ENCODE data around the gene NGEF. TPM values are rescaled to one million over a fixed set of nuclear protein-coding genes. Genes with fewer than 3 reads are reported as not detected.

The NGEF gene
- total and polyA plus RNA-seq, 8 donors: 0.26 to 3.6 (median 1.4) TPM

GRCh38 chr2:233060501-233060979, 47.5 kb upstream of the NGEF start:
- H3K9me3 ChIP-seq: no peaks in the 10 kb centered on the region
- intact Hi-C loops (cut with DNase I): no loop called here
- peaks cover 0 to 55% of the 10 kb centered on the region in 2 donors for H3K4me1 ChIP-seq
- ATAC-seq (peak; percentile 3), DNase-seq (no peak)
- H3K27ac ChIP-seq: peak overlapping the region; percentile 81 to 91
- no peaks in the 10 kb centered on the region for H3K27me3 ChIP-seq
- no peaks in the 10 kb centered on the region for H3K36me3 ChIP-seq
- H3K4me3 ChIP-seq: peak overlapping the region; percentile 28 to 55
- TF ChIP-seq, protein P1, sequence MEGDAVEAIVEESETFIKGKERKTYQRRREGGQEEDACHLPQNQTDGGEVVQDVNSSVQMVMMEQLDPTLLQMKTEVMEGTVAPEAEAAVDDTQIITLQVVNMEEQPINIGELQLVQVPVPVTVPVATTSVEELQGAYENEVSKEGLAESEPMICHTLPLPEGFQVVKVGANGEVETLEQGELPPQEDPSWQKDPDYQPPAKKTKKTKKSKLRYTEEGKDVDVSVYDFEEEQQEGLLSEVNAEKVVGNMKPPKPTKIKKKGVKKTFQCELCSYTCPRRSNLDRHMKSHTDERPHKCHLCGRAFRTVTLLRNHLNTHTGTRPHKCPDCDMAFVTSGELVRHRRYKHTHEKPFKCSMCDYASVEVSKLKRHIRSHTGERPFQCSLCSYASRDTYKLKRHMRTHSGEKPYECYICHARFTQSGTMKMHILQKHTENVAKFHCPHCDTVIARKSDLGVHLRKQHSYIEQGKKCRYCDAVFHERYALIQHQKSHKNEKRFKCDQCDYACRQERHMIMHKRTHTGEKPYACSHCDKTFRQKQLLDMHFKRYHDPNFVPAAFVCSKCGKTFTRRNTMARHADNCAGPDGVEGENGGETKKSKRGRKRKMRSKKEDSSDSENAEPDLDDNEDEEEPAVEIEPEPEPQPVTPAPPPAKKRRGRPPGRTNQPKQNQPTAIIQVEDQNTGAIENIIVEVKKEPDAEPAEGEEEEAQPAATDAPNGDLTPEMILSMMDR (IDR thresholded peaks at IDR 0.05): no peak

DNA sequence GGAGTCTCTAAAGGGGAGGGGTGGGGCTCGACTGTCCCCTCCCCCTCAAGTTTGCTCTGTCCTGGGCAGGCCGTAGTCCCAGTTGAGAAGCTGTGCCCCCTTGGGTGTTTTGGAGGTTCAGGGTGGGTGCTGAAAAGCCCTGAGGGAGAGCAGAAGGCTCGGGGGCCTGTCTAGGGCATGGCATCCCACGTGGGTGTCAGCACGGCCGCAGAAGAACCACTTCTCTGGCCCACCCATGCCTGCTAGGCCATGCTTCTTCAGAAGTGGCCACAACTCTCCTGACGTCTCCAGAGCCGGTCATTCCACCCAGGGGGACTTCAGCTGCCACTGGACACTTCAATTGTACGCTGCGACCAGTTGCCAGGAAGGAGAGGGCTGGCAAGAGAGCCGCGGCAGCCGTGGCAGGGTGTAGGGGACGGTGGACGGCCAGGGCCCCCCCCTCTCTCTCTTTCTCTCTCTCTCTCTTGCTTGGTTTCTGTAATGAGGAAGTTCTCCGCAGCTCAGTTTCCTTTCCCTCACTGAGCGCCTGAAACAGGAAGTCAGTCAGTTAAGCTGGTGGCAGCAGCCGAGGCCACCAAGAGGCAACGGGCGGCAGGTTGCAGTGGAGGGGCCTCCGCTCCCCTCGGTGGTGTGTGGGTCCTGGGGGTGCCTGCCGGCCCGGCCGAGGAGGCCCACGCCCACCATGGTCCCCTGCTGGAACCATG, 46.9 kb upstream of the NGEF start, which contains the start of gene INPP5D:
Gene INPP5D (plus strand): TSS at position 546 of the 704 bp plus-strand sequence. CDS start 137 bp downstream, at position 683.
- H3K27ac ChIP-seq: peak within 1 kb of the TSS; percentile 81 to 91
- TF ChIP-seq, protein P1 (IDR thresholded peaks at IDR 0.05): no peak
- peak within 1 kb of the TSS; percentile 28 to 55 for H3K4me3 ChIP-seq
- DNase-seq (peak in 2 of 4 donors; percentile 74 to 89), ATAC-seq (peak; percentile 66)
- no peaks in the 10 kb centered on the region for H3K27me3 ChIP-seq
- no peaks in the 10 kb centered on the region for H3K9me3 ChIP-seq
- H3K4me1 ChIP-seq: peaks cover 0 to 49% of the 10 kb centered on the region in 2 donors
- no peaks in the 10 kb centered on the region for H3K36me3 ChIP-seq
- intact Hi-C loops (cut with DNase I): no loop called here

DNA sequence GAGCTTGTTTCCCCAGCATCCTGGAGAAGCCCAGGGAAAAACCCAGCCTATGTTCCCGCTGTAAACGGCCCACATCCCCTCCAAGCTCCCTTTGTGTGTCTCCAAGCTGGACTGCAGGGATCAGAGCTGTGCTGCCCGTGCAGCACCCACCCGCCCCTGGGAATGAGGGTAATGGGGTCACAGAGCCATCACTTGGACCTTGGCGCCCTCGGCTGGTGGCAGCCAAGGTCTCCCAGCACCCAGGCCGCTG, 46.4 kb upstream of the NGEF start:
- H3K4me3 ChIP-seq: peak overlapping the region in 1 of 2 donors; percentile 55
- no peak for DNase-seq

GRCh38 chr2:233058717-233059546, 45.9 kb upstream of the NGEF start:
- no peaks in the 10 kb centered on the region for H3K36me3 ChIP-seq
- H3K4me1 ChIP-seq: peaks cover 6 to 44% of the 10 kb centered on the region in 2 donors
- H3K27me3 ChIP-seq: no peaks in the 10 kb centered on the region
- no peak for ATAC-seq
- H3K9me3 ChIP-seq: no peaks in the 10 kb centered on the region
- intact Hi-C loops (cut with DNase I): no loop called here
- no peak for DNase-seq
- H3K27ac ChIP-seq: peak overlapping the region in 1 of 2 donors; percentile 91
- TF ChIP-seq, protein P1 (IDR thresholded peaks at IDR 0.05): no peak
- H3K4me3 ChIP-seq: no peak overlapping the region

More for the DNA sequence above, 46.4 kb upstream of the NGEF start:
- ATAC-seq: no peak
- Histone ChIP-seq H3K27ac (peak overlapping the region; percentile 81 to 91), H3K9me3 (no peaks in the 10 kb centered on the region), H3K36me3 (no peaks in the 10 kb centered on the region), H3K4me1 (peaks cover under 1 to 44% of the 10 kb centered on the region in 2 donors), H3K27me3 (no peaks in the 10 kb centered on the region)
- intact Hi-C loops (cut with DNase I): no loop called here
- TF ChIP-seq, protein P1 (IDR thresholded peaks at IDR 0.05): no peak

Data from left lung (tissue), 10 donors.